HG02852 (cell line): ENCODE data around the gene PANX2.
"Not testable (repeated sequence)": the region's sequence is repeated elsewhere in the genome, so short reads cannot be mapped to it uniquely, and the experiment has no call there.

Experiments
- ATAC-seq: cut with Tn5 transposase; IDR thresholded peaks from one replicate; pipeline ENCODE4 v1.9.1; 2021; ENCODE audit warnings: mild to moderate bottlenecking, moderate library complexity; ENCODE audit not compliant: unreplicated experiment

Gene PANX2

GRCh38 chr22:50197000-50197800 is 26.7 kb downstream of the PANX2 start:
- no peak for ATAC-seq

- no peak for ATAC-seq
Observed at GRCh38 chr22:50197856-50198623, 27.5 kb downstream of the PANX2 start.

- no peak for ATAC-seq
Observed at GRCh38 chr22:50198624-50199017, 28.1 kb downstream of the PANX2 start.

GRCh38 chr22:50199251-50199721 is 28.8 kb downstream of the PANX2 start:
- ATAC-seq, result no peak

GRCh38 chr22:50199829-50200460 is 29.4 kb downstream of the PANX2 start:
- ATAC-seq, result no peak

- ATAC-seq, result peak; percentile 66
Observed at GRCh38 chr22:50200461-50201190, 30.1 kb downstream of the PANX2 start, which contains the start of gene SELENOO. Gene SELENOO (plus strand): TSS chr22:50201011. CDS start chr22:50201037, 26 bp downstream.

GRCh38 chr22:50201191-50202129 is 30.9 kb downstream of the PANX2 start:
- peak; percentile 20 for ATAC-seq

- no peak for ATAC-seq
Observed at GRCh38 chr22:50202130-50202666, 31.7 kb downstream of the PANX2 start.

- no peak for ATAC-seq
Observed at GRCh38 chr22:50203288-50203687, 32.8 kb downstream of the PANX2 start.

GRCh38 chr22:50204571-50204970 is 34.0 kb downstream of the PANX2 start:
- ATAC-seq, result no peak

- ATAC-seq, result not testable (repeated sequence)
Observed at GRCh38 chr22:50204998-50205397, 34.5 kb downstream of the PANX2 start.

- ATAC-seq, result no peak
Observed at GRCh38 chr22:50205781-50206569, 35.4 kb downstream of the PANX2 start.

GRCh38 chr22:50206599-50206998 is 36.1 kb downstream of the PANX2 start:
- no peak for ATAC-seq

GRCh38 chr22:50207383-50208140 is 37.0 kb downstream of the PANX2 start:
- ATAC-seq, result no peak

- no peak for ATAC-seq
Observed at GRCh38 chr22:50208430-50208938, 38.0 kb downstream of the PANX2 start.

- no peak for ATAC-seq
Observed at GRCh38 chr22:50208939-50209892, 38.7 kb downstream of the PANX2 start.
